ENCODE data around the gene PDZD2. TPM values are rescaled to one million over a fixed set of nuclear protein-coding genes. Genes with fewer than 3 reads are reported as not detected.

The PDZD2 gene
- total RNA-seq, 4 donors from 2014 or later: 6.2 to 21.4 (median 11.8) TPM

GRCh38 chr5:31887556-31887955 is 248.6 kb downstream of the PDZD2 start:
- DNase-seq: no peak
- Histone ChIP-seq H3K27ac (no peak overlapping the region), H3K9me3 (no peaks in the 10 kb centered on the region), H3K27me3 (no peaks in the 10 kb centered on the region), H3K36me3 (no peaks in the 10 kb centered on the region), H3K4me1 (no peaks in the 10 kb centered on the region), H3K4me3 (no peak overlapping the region)
- intact Hi-C loops (cut with DNase I; ENCODE audit: low total_unique reads): no loop called here
- TF ChIP-seq POLR2A (IDR thresholded peaks at IDR 0.05): no peak

GRCh38 chr5:31888564-31888963 is 249.6 kb downstream of the PDZD2 start:
- Histone ChIP-seq H3K27ac (no peak overlapping the region), H3K36me3 (no peaks in the 10 kb centered on the region), H3K4me1 (no peaks in the 10 kb centered on the region), H3K9me3 (no peaks in the 10 kb centered on the region), H3K27me3 (no peaks in the 10 kb centered on the region), H3K4me3 (no peak overlapping the region)
- no peak for DNase-seq
- TF ChIP-seq POLR2A (IDR thresholded peaks at IDR 0.05) (no peak), CTCF (IDR thresholded peaks at IDR 0.05) (no peak)
- intact Hi-C loops (cut with DNase I; ENCODE audit: low total_unique reads): no loop called here

GRCh38 chr5:31889001-31889561 is 250.2 kb downstream of the PDZD2 start:
- no peaks in the 10 kb centered on the region for H3K36me3 ChIP-seq
- H3K9me3 ChIP-seq: no peaks in the 10 kb centered on the region
- intact Hi-C loops (cut with DNase I; ENCODE audit: low total_unique reads): no loop called here
- no peak overlapping the region for H3K27ac ChIP-seq
- no peak overlapping the region for H3K4me3 ChIP-seq
- DNase-seq: no peak
- H3K27me3 ChIP-seq: no peaks in the 10 kb centered on the region
- TF ChIP-seq POLR2A (IDR thresholded peaks at IDR 0.05): no peak
- no peak for TF ChIP-seq CTCF (IDR thresholded peaks at IDR 0.05)
- no peaks in the 10 kb centered on the region for H3K4me1 ChIP-seq

- TF ChIP-seq POLR2A (IDR thresholded peaks at IDR 0.05) (no peak), CTCF (IDR thresholded peaks at IDR 0.05) (no peak)
- H3K36me3 ChIP-seq: no peaks in the 10 kb centered on the region
- H3K4me3 ChIP-seq: no peak overlapping the region
- no peak for DNase-seq
- no peak overlapping the region for H3K27ac ChIP-seq
- no peaks in the 10 kb centered on the region for H3K9me3 ChIP-seq
- no peaks in the 10 kb centered on the region for H3K4me1 ChIP-seq
- no peaks in the 10 kb centered on the region for H3K27me3 ChIP-seq
- intact Hi-C loops (cut with DNase I; ENCODE audit: low total_unique reads): no loop called here
Observed at GRCh38 chr5:31890046-31890445, 251.1 kb downstream of the PDZD2 start.

- intact Hi-C loops (cut with DNase I; ENCODE audit: low total_unique reads): no loop called here
- Histone ChIP-seq H3K4me1 (no peaks in the 10 kb centered on the region), H3K36me3 (no peaks in the 10 kb centered on the region), H3K4me3 (no peak overlapping the region), H3K27me3 (no peaks in the 10 kb centered on the region), H3K27ac (no peak overlapping the region), H3K9me3 (no peaks in the 10 kb centered on the region)
- no peak for DNase-seq
- TF ChIP-seq CTCF (IDR thresholded peaks at IDR 0.05) (no peak), POLR2A (IDR thresholded peaks at IDR 0.05) (no peak)
Observed at GRCh38 chr5:31894141-31894540, 255.2 kb downstream of the PDZD2 start.
